Common myeloid progenitor, CD34-positive (primary cell): Measurements from ENCODE around the gene TCF25. TPM values are rescaled to one million over a fixed set of nuclear protein-coding genes. Genes with fewer than 3 reads are reported as not detected.
"Not testable (repeated sequence)": the region's sequence is repeated elsewhere in the genome, so short reads cannot be mapped to it uniquely, and the experiment has no call there.

Experiments used
- CTCF ChIA-PET: fragments of 350-600 bp; sonication (Branson Sonifier 250); formaldehyde crosslinking; loops from one replicate; lab custom pipeline; 2021; ENCODE audit warnings: antibody characterized with exemption; lab: Charles Lee
- POLR2A ChIA-PET: fragments of 350-600 bp; sonication (Branson Sonifier 250); formaldehyde crosslinking; loops from one replicate; lab custom pipeline; 2021; ENCODE audit warnings: antibody characterized with exemption; lab: Charles Lee
- DNase-seq, 3 donors: peaks; one replicate each; pipeline versions ENCODE4 v3.0.0 to v3.0.0-alpha.2; 2013
- H3K27ac ChIP-seq, 2 experiments: 1 replicate in 1 of 2; 2 replicates in 1 of 2; pipeline ENCODE4 v1.7.0; 2013; ENCODE audit warnings: inconsistent platforms in 2 of 2, low read length in 2 of 2, mild to moderate bottlenecking in 2 of 2, low read depth in 1 of 2, moderate library complexity in 1 of 2; ENCODE audit not compliant: severe bottlenecking in 2 of 2, insufficient read depth in 1 of 2, poor library complexity in 1 of 2
- H3K27me3 ChIP-seq, 5 experiments: replicated peaks in 2 of 5; 1 replicate in 3 of 5; 2 replicates in 2 of 5; pipeline versions ENCODE4 v1.6.1 to v1.7.0; 2013; ENCODE audit warnings: low read length in 4 of 5, mild to moderate bottlenecking in 2 of 5, moderate library complexity in 2 of 5, inconsistent platforms in 1 of 5; ENCODE audit not compliant: insufficient read depth in 5 of 5, control insufficient read depth in 4 of 5
- H3K36me3 ChIP-seq, 4 experiments: 1 replicate in 2 of 4; 2 replicates in 2 of 4; pipeline versions ENCODE4 v1.6.1 to v1.7.0; 2013; ENCODE audit warnings: low read length in 3 of 4, control low read depth in 1 of 4, mild to moderate bottlenecking in 1 of 4; ENCODE audit not compliant: control insufficient read depth in 4 of 4, insufficient read depth in 4 of 4
- H3K4me1 ChIP-seq, 4 experiments: 1 replicate in 3 of 4; 2 replicates in 1 of 4; pipeline versions ENCODE4 v1.6.1 to v1.7.1; 2013; ENCODE audit warnings: low read length in 3 of 4, mild to moderate bottlenecking in 3 of 4, control low read depth in 1 of 4, inconsistent platforms in 1 of 4, moderate library complexity in 1 of 4; ENCODE audit not compliant: control insufficient read depth in 4 of 4, insufficient read depth in 4 of 4; ENCODE audit errors: control extremely low read depth in 1 of 4
- H3K4me3 ChIP-seq, 7 experiments: 1 replicate in 4 of 7; 2 replicates in 3 of 7; pipeline versions ENCODE4 v1.5.1 to v1.7.0; 2013; ENCODE audit warnings: mild to moderate bottlenecking in 7 of 7, low read length in 6 of 7, moderate library complexity in 6 of 7, inconsistent platforms in 2 of 7, low read depth in 2 of 7, control low read depth in 1 of 7; ENCODE audit not compliant: insufficient read depth in 4 of 7, control insufficient read depth in 1 of 7; ENCODE audit errors: extremely low read depth in 1 of 7
- H3K9me3 ChIP-seq, 5 experiments: 1 replicate in 4 of 5; 2 replicates in 1 of 5; pipeline versions ENCODE4 v1.6.1 to v1.7.1; 2013; ENCODE audit warnings: low read length in 4 of 5, mild to moderate bottlenecking in 2 of 5, inconsistent platforms in 1 of 5, low read depth in 1 of 5, moderate library complexity in 1 of 5; ENCODE audit not compliant: control insufficient read depth in 4 of 5, insufficient read depth in 2 of 5; ENCODE audit errors: control extremely low read depth in 1 of 5
- WGBS: methylation state at CpG from one replicate; pipeline ENCODE4 v1.1.5; 2013; ENCODE audit not compliant: insufficient coverage; 5-methylcytosine and 5-hydroxymethylcytosine counted together
- polyA plus RNA-seq: library from polyadenylated mRNA; unstranded; fragments of 120-200 nt; gene quantifications from one replicate; pipeline ENCODE4 v1.2.1, GENCODE V29; 2013

The TCF25 gene, protein sequence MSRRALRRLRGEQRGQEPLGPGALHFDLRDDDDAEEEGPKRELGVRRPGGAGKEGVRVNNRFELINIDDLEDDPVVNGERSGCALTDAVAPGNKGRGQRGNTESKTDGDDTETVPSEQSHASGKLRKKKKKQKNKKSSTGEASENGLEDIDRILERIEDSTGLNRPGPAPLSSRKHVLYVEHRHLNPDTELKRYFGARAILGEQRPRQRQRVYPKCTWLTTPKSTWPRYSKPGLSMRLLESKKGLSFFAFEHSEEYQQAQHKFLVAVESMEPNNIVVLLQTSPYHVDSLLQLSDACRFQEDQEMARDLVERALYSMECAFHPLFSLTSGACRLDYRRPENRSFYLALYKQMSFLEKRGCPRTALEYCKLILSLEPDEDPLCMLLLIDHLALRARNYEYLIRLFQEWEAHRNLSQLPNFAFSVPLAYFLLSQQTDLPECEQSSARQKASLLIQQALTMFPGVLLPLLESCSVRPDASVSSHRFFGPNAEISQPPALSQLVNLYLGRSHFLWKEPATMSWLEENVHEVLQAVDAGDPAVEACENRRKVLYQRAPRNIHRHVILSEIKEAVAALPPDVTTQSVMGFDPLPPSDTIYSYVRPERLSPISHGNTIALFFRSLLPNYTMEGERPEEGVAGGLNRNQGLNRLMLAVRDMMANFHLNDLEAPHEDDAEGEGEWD
- polyA plus RNA-seq, result 102 TPM

DNA sequence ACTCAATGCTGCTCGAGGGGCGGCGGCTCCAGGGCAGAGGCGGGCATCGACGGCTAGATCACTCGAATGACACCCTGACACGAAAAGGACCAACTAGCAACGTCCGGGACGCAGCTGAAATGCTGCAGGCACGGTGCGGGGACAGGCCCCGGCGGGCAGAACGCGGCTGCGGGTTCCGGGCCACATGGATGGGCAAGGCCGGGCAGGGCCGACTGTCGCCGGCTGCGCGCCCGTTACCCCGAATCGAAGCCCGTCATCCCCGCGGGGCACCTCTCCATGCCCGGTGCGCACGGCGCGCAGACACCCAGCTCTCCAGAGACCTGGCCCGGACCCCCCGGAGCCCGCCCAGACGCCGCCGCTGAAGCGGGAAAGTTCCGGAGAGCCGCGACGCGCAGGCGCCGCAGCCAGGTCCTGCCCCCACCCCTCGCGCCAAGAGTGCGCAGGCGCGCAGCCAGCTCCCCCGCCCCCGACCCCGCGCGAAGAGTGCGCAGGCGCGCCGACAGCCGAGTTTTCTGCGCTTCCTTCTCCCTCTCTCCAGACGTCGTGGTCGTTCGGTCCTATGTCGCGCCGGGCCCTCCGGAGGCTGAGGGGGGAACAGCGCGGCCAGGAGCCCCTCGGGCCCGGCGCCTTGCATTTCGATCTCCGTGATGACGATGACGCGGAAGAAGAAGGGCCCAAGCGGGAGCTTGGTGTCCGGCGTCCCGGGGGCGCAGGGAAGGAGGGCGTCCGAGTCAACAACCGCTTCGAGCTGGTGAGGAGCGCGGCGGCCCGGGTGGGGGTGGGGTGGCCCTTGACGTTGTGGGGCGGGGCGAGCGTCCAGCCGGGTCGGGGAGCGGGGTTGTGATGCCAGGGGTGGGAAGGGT is at the start of gene TCF25:
TCF25 (plus strand) TSS at position 484 of the 863 bp plus-strand sequence; CDS start at position 560, 76 bp downstream.
- ChIA-PET CTCF (interaction anchor here (0.6 to 4.5 kb wide), 4 partner anchors 10 to 167 kb away, joined by 3 to 26 read pairs (median 4); no protein-coding TSS in a partner anchor), POLR2A (interaction anchor here (0.8 to 1.5 kb wide), 3 partner anchors 10 to 21 kb away, joined by 3 to 7 read pairs (median 5); no protein-coding TSS in a partner anchor)
- Histone ChIP-seq H3K4me3 (peak within 1 kb of the TSS; percentile 74 to 89 (median 81)), H3K27me3 (no peaks in the 10 kb centered on the region), H3K27ac (peak within 1 kb of the TSS; percentile 95), H3K4me1 (peaks cover 0 to 19% (median 18%) of the 10 kb centered on the region in 4 experiments), H3K36me3 (peaks cover 0 to 25% (median 6%) of the 10 kb centered on the region in 4 experiments), H3K9me3 (peaks cover 0 to under 1% (median 0%) of the 10 kb centered on the region in 5 experiments)
- WGBS, result under 1% methylated on average over 77 of the region's 104 CpGs
- DNase-seq, result peak; percentile 83 to 91 (median 88)

DNA sequence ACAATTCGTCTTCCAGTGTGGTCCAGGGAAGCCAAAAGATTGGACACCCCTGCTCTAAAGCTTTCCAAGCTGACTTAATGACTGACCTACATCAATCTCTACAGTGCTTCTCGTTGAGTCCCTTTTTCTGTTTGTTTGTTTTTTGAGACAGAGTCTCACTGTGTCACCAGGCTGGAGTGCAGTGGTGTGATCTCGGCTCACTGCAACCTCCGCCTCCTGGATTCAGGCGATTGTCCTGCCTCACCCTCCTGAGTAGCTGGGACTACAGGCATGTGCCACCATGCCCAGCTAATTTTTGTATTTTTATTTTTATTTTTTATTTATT is 49.6 kb upstream of the TCF25 start:
- H3K4me3 ChIP-seq, DNase-seq, H3K27ac ChIP-seq, H3K36me3 ChIP-seq, POLR2A ChIA-PET, H3K9me3 ChIP-seq: not testable (repeated sequence)
- 90% methylated on average over 1 of the region's 5 CpGs for WGBS
- peaks cover 0 to 11% (median 9%) of the 10 kb centered on the region in 4 experiments for H3K4me1 ChIP-seq
- CTCF ChIA-PET, result interaction anchor here (1.5 kb wide), 1 partner anchor 123 kb away, joined by 3 read pairs; no protein-coding TSS in a partner anchor
- H3K27me3 ChIP-seq, result peaks cover 0 to 12% (median 2%) of the 10 kb centered on the region in 5 experiments

DNA sequence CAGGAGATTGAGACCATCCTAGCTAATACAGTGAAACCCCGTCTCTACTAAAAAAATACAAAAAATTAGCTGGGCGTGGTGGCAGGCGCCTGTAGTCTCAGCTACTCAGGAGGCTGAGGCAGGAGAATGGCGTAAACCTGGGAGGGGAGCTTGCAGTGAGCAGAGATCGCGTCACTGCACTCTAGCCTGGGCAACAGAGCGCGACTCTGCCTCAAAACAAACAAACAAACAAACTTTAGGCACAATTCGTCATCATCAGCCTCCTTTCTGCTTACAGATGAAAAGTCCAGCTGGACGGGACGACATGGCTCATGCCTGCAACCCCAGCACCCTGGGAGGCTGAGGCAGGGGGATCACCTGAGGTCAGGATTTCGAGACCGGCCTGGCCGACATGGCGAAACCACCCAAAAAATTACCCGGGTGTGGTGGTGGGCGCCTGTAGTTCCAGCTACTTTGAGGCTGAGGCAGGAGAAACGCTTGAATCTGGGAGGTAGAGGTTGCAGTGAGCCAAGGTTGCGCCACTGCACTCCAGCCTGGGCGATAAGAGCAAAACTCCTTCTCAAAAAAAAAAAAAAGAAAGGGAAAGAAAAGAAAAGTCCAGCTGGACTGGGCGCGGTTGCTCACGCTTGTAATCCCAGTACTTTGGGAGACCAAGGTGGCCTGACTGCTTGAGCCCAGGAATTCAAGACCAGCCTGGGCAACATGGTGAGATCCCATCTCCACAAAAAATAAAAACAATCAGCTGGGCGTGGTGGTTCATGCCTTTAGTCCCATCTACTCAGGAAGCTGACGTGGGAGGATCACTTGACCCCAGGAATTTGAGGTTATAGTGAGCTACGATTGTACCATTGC is 46.6 kb upstream of the TCF25 start:
- 98% methylated on average over 18 of the region's 26 CpGs for WGBS
- ChIA-PET CTCF (interaction anchor here (1.1 kb wide), 1 partner anchor 11 kb away, joined by 4 read pairs; no protein-coding TSS in a partner anchor), POLR2A (interaction anchor here (0.6 kb wide), 1 partner anchor 29 kb away, joined by 4 read pairs; no protein-coding TSS in a partner anchor)

DNA sequence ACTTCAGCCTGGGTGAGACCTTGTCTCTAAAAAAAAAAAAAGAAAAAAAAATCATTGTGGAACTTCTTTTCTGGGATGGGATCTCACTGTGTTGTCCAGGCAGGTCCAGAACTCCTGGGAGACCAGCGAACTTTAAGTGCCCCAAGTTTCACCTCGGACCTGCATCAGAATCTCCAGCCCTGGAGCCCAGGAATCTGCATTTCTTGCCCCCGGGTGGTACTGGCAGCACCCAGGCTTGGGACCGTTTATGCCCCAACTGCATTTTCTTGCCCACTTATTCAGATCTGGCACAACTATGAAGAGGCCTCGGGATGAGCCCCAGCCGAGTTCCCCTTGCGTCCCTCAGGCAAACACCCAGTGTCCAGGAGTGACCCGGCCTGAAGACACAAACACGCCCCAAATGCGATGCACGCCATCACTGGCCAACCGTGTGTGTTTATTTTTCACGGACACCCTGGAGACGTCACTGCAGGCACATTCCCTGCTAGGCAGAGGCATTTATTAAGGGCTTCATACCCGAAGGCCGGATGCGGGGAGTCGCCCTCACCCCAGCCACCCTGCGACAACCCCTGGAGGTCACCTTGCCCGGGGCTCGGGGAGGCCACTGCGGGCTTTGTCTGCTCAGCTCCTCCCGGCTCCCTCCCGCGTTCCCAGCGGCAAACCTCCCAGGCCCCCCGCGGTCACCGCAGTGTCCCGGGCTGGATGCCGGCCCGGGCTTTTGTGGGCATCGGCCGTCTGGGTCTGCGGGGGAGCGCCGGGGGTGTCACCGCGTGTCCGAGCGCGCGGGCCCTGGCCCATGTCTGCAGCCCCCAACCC is 45.8 kb upstream of the TCF25 start:
- peaks cover 0 to 13% (median 11%) of the 10 kb centered on the region in 4 experiments for H3K4me1 ChIP-seq
- ChIA-PET POLR2A (interaction anchor here (0.6 kb wide), 1 partner anchor 29 kb away, joined by 4 read pairs; no protein-coding TSS in a partner anchor), CTCF (interaction anchor here (1.1 kb wide), 1 partner anchor 12 kb away, joined by 4 read pairs; no protein-coding TSS in a partner anchor)
- DNase-seq, result peak in 2 of 3 donors; percentile 21 to 22
- H3K27ac ChIP-seq, result no peak overlapping the region
- 13% methylated on average over 39 of the region's 43 CpGs for WGBS
- peaks cover 0 to 2% (median 0%) of the 10 kb centered on the region in 4 experiments for H3K36me3 ChIP-seq
- H3K27me3 ChIP-seq, result peaks cover 0 to 20% (median 4%) of the 10 kb centered on the region in 5 experiments
- no peaks in the 10 kb centered on the region for H3K9me3 ChIP-seq
- peak overlapping the region in 4 of 7 experiments; percentile 57 to 64 (median 62) for H3K4me3 ChIP-seq

More for the DNA sequence above, 46.6 kb upstream of the TCF25 start:
- DNase-seq, result no peak
- H3K27ac ChIP-seq, result no peak overlapping the region
- H3K4me1 ChIP-seq, result peaks cover 0 to 13% (median 11%) of the 10 kb centered on the region in 4 experiments
- no peaks in the 10 kb centered on the region for H3K9me3 ChIP-seq
- H3K27me3 ChIP-seq, result peaks cover 0 to 20% (median 4%) of the 10 kb centered on the region in 5 experiments
- peak overlapping the region in 1 of 7 experiments; percentile 61 for H3K4me3 ChIP-seq
- H3K36me3 ChIP-seq, result peaks cover 0 to 4% (median 0%) of the 10 kb centered on the region in 4 experiments

DNA sequence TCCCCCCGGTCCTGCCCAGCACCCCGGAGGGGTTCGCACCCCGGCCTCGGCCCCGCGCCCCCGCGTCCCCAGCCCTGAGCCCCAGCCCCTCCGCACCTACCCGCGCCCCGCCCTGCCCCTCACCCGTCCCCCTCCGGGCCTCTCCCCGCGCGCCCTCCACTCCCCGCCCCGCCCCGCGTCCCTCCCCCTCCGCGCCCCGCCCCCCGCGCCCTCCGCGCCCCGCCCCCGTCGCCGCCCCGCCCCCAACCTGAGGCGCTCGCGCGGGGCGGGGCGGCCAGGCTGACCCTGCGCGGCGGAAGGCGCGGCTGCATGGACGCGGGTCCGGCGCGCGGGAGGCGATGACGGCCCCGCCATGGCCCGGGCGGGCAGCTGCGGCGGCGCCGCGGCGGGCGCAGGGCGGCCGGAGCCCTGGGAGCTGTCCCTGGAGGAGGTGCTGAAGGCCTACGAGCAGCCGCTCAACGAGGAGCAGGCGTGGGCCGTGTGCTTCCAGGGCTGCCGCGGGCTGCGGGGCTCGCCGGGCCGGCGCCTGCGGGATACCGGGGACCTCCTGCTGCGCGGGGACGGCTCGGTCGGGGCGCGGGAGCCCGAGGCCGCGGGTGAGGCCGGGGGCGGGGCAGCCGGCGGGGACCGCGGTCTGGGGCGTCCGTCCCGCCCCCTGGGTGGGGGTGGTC is 45.1 kb upstream of the TCF25 start, which contains the start of gene SPIRE2:
SPIRE2 (plus strand) TSS at position 277 of the 671 bp plus-strand sequence; CDS start at position 353, 76 bp downstream.
- Histone ChIP-seq H3K9me3 (no peaks in the 10 kb centered on the region), H3K36me3 (no peaks in the 10 kb centered on the region), H3K27me3 (peaks cover 0 to 20% (median 4%) of the 10 kb centered on the region in 5 experiments), H3K4me1 (peaks cover 0 to 13% (median 11%) of the 10 kb centered on the region in 4 experiments), H3K27ac (no peak within 1 kb of the TSS), H3K4me3 (peak within 1 kb of the TSS in 5 of 7 experiments; percentile 1 to 64 (median 61))
- peak; percentile 69 to 87 (median 86) for DNase-seq
- ChIA-PET CTCF (no interaction called here), POLR2A (no interaction called here)
- WGBS, result 0% methylated on average over 50 of the region's 98 CpGs
